CD14-positive monocyte (primary cell): ENCODE results near the gene SS18L1. TPM values are rescaled to one million over a fixed set of nuclear protein-coding genes. Genes with fewer than 3 reads are reported as not detected.

Experiments
- DNase-seq, 3 donors: peaks; one replicate each; pipeline ENCODE4 v3.0.0-alpha.2; 2011 to 2022
- H2AFZ ChIP-seq: 2 replicates; pipeline ENCODE4 v1.6.0; 2012; ENCODE audit warnings: mild to moderate bottlenecking, low read depth, low read length, inconsistent platforms; ENCODE audit not compliant: insufficient read depth, poor library complexity, severe bottlenecking
- H3K27ac ChIP-seq, 2 donors: 1 replicate in 1 of 2; 2 replicates in 1 of 2; pipeline ENCODE4 v1.5.1; 2012 to 2013; ENCODE audit warnings: low read length in 2 of 2, control low read depth in 1 of 2, inconsistent platforms in 1 of 2, low read depth in 1 of 2, mild to moderate bottlenecking in 1 of 2
- H3K27me3 ChIP-seq, 2 donors: one replicate each; pipeline versions ENCODE4 v1.6.0 to v1.6.1; 2011 to 2013; ENCODE audit warnings: low read length in 2 of 2; ENCODE audit not compliant: control insufficient read depth in 2 of 2, insufficient read depth in 2 of 2
- H3K36me3 ChIP-seq, 2 donors: replicated peaks in 1 of 2; 1 replicate in 1 of 2; 2 replicates in 1 of 2; pipeline versions ENCODE4 v1.5.1 to v1.6.1; 2012 to 2013; ENCODE audit warnings: low read length in 2 of 2, control low read depth in 1 of 2, inconsistent platforms in 1 of 2, mild to moderate bottlenecking in 1 of 2; ENCODE audit not compliant: insufficient read depth in 2 of 2, control insufficient read depth in 1 of 2
- H3K4me1 ChIP-seq, 2 donors: 1 replicate in 1 of 2; 2 replicates in 1 of 2; pipeline versions ENCODE4 v1.5.1 to v1.6.1; 2012 to 2013; ENCODE audit warnings: low read length in 2 of 2, control low read depth in 1 of 2, inconsistent platforms in 1 of 2, mild to moderate bottlenecking in 1 of 2, moderate library complexity in 1 of 2; ENCODE audit not compliant: insufficient read depth in 2 of 2, control insufficient read depth in 1 of 2
- H3K4me2 ChIP-seq: replicated peaks from 2 replicates; pipeline ENCODE3; 2012; ENCODE audit warnings: low read length, moderate library complexity, mild to moderate bottlenecking; ENCODE audit not compliant: poor library complexity, severe bottlenecking; ENCODE audit errors: extremely low read depth
- H3K4me3 ChIP-seq, 3 experiments: fragments of 200-600 bp in 1 of 3; sonication (generic) in 1 of 3; replicated peaks in 1 of 3; 1 replicate in 2 of 3; 2 replicates in 1 of 3; pipeline ENCODE4 v1.5.1; 2011 to 2013; ENCODE audit warnings: low read length in 3 of 3, mild to moderate bottlenecking in 3 of 3, control low read depth in 2 of 3, low read depth in 2 of 3, inconsistent platforms in 1 of 3, moderate library complexity in 1 of 3
- H3K79me2 ChIP-seq: 2 replicates; pipeline ENCODE4 v1.6.0; 2012; ENCODE audit warnings: mild to moderate bottlenecking, control low read depth, inconsistent platforms, low read length, moderate library complexity; ENCODE audit not compliant: insufficient read depth
- H3K9ac ChIP-seq: 2 replicates; pipeline ENCODE4 v1.6.0; 2017; ENCODE audit warnings: low read length, mild to moderate bottlenecking; ENCODE audit not compliant: insufficient read depth, poor library complexity, severe bottlenecking
- H3K9me3 ChIP-seq, 2 donors: replicated peaks in 1 of 2; 1 replicate in 1 of 2; 2 replicates in 1 of 2; pipeline versions ENCODE4 v1.5.1 to v1.6.1; 2012 to 2013; ENCODE audit warnings: low read length in 2 of 2, control low read depth in 1 of 2; ENCODE audit not compliant: control insufficient read depth in 1 of 2, insufficient read depth in 1 of 2
- H4K20me1 ChIP-seq: 2 replicates; pipeline ENCODE4 v1.6.0; 2012; ENCODE audit warnings: mild to moderate bottlenecking, low read length, control low read depth, moderate library complexity; ENCODE audit not compliant: insufficient read depth
- H3K27ac Mint-ChIP-seq, 7 donors: one replicate each; pipeline ENCODE4 v1.8.0; 2020; ENCODE audit warnings: mild to moderate bottlenecking in 7 of 7, mixed read lengths in 7 of 7, moderate library complexity in 6 of 7, inconsistent platforms in 2 of 7
- H3K27me3 Mint-ChIP-seq, 3 donors: one replicate each; pipeline ENCODE4 v1.8.0; 2021 to 2022; ENCODE audit warnings: low read depth in 3 of 3, mild to moderate bottlenecking in 3 of 3, mixed read lengths in 3 of 3, moderate library complexity in 3 of 3, inconsistent platforms in 1 of 3
- H3K36me3 Mint-ChIP-seq, 2 donors: one replicate each; pipeline ENCODE4 v1.8.0; 2020; ENCODE audit warnings: mixed read lengths in 2 of 2, inconsistent platforms in 1 of 2, mild to moderate bottlenecking in 1 of 2
- H3K4me1 Mint-ChIP-seq: one replicate; pipeline ENCODE4 v1.8.0; 2020; ENCODE audit warnings: mild to moderate bottlenecking, mixed read lengths
- H3K4me3 Mint-ChIP-seq, 2 donors: one replicate each; pipeline ENCODE4 v1.8.0; 2020; ENCODE audit warnings: mild to moderate bottlenecking in 2 of 2, mixed read lengths in 2 of 2, moderate library complexity in 1 of 2
- H3K9me3 Mint-ChIP-seq, 7 donors: one replicate each; pipeline ENCODE4 v1.8.0; 2020 to 2022; ENCODE audit warnings: mixed read lengths in 7 of 7, mild to moderate bottlenecking in 6 of 7, moderate library complexity in 6 of 7, inconsistent platforms in 2 of 7
- CTCF ChIP-seq: fragments of 200-600 bp; IDR thresholded peaks from one replicate; pipeline ENCODE4 v1.8.0; 2022; ENCODE audit warnings: antibody characterized with exemption, mild to moderate bottlenecking
- WGBS: methylation state at CpG from one replicate; pipeline ENCODE4 v1.1.5; 2013; ENCODE audit warnings: missing lambda C conversion rate; ENCODE audit not compliant: insufficient coverage; 5-methylcytosine and 5-hydroxymethylcytosine counted together
- intact Hi-C, 2 donors: fragments of 100-400 bp; cut with micrococcal nuclease; formaldehyde crosslinking; loops; one replicate each; pipeline versions ENCODE4 v1.15.0 to v1.15.1; 2023
- polyA plus RNA-seq, 3 donors: library from polyadenylated mRNA; depleted of rRNA in 1 of 3; unstranded in 2 of 3; stranded (reverse) in 1 of 3; fragments of 300-500 nt in 2 of 3; fragments of >200 nt in 1 of 3; fragmentation: Illumina TruSeq in 2 of 3; gene quantifications; 1 replicate in 2 of 3; 2 replicates in 1 of 3; pipeline ENCODE4 v1.2.3, GENCODE V29; 2012 to 2021

The SS18L1 gene
- polyA plus RNA-seq, 3 donors = 0.75 to 16.5 (median 1.1) TPM

GRCh38 chr20:62157387-62158087, 14.0 kb downstream of the SS18L1 start:
- H3K36me3 Mint-ChIP-seq = peaks cover 48 to 75% of the 10 kb centered on the region in 2 donors
- Histone ChIP-seq H3K4me2 (no peak overlapping the region), H2AFZ (no peak overlapping the region), H3K79me2 (peaks cover 43% of the 10 kb centered on the region), H3K36me3 (peaks cover 30 to 79% of the 10 kb centered on the region in 2 donors), H4K20me1 (peaks cover 56% of the 10 kb centered on the region), H3K9me3 (peaks cover 8 to 13% of the 10 kb centered on the region in 2 donors), H3K4me1 (no peaks in the 10 kb centered on the region), H3K27me3 (no peaks in the 10 kb centered on the region), H3K4me3 (no peak overlapping the region), H3K27ac (no peak overlapping the region), H3K9ac (no peak overlapping the region)
- peaks cover 10 to 12% (median 11%) of the 10 kb centered on the region in 7 donors for H3K9me3 Mint-ChIP-seq
- H3K27me3 Mint-ChIP-seq = peaks cover 0 to 3% (median 2%) of the 10 kb centered on the region in 3 donors
- intact Hi-C loops = loop anchor here (2.0 to 5.0 kb wide), 2 partner anchors 145 to 147 kb away; no protein-coding TSS in a partner anchor
- peaks cover 3% of the 10 kb centered on the region for H3K4me1 Mint-ChIP-seq
- TF ChIP-seq CTCF = no peak
- no peak overlapping the region for H3K27ac Mint-ChIP-seq
- DNase-seq = no peak
- WGBS = 93% methylated on average over 12 of the region's 25 CpGs
- H3K4me3 Mint-ChIP-seq = no peak overlapping the region

DNA sequence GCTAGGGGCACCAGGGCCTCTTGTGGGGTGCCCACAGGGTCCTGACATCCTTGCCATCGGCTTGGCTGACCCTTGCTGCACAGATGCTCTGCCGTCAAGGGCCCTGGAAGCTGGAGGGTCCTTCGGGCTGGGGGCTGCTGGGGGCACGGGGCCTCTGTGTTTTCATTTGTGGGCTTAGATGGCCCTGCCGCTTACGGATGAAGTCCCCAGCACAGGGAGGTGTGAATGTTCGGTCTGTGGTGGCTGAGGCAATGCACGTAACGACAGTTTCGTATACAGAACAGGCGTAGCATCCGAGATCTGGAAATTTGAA, 14.5 kb downstream of the SS18L1 start:
- intact Hi-C loops = loop anchor here in 1 of 2 donors (5.0 kb wide), 1 partner anchor 146 kb away; no protein-coding TSS in a partner anchor
- peaks cover 53% of the 10 kb centered on the region for H4K20me1 ChIP-seq
- WGBS = 97% methylated on average over 12 of the region's 12 CpGs
- H3K9ac ChIP-seq = no peak overlapping the region
- H3K36me3 Mint-ChIP-seq = peaks cover 44 to 75% of the 10 kb centered on the region in 2 donors
- H3K27me3 Mint-ChIP-seq = peaks cover 0 to 4% (median 2%) of the 10 kb centered on the region in 3 donors
- no peak overlapping the region for H3K27ac ChIP-seq
- no peaks in the 10 kb centered on the region for H3K27me3 ChIP-seq
- H3K4me1 Mint-ChIP-seq = peaks cover 3% of the 10 kb centered on the region
- no peak for DNase-seq
- no peaks in the 10 kb centered on the region for H3K4me1 ChIP-seq
- no peak overlapping the region for H3K4me3 Mint-ChIP-seq
- peaks cover 38% of the 10 kb centered on the region for H3K79me2 ChIP-seq
- peaks cover 5 to 7% (median 6%) of the 10 kb centered on the region in 7 donors for H3K9me3 Mint-ChIP-seq
- no peak overlapping the region for H3K27ac Mint-ChIP-seq
- H3K9me3 ChIP-seq = peaks cover 4 to 8% of the 10 kb centered on the region in 2 donors
- H3K4me3 ChIP-seq = no peak overlapping the region
- H2AFZ ChIP-seq = no peak overlapping the region
- no peak overlapping the region for H3K4me2 ChIP-seq
- no peak for TF ChIP-seq CTCF
- peaks cover 35 to 79% of the 10 kb centered on the region in 2 donors for H3K36me3 ChIP-seq
